ENCODE measurements around the gene KPNA6. TPM values are rescaled to one million over a fixed set of nuclear protein-coding genes. Genes with fewer than 3 reads are reported as not detected.

Gene KPNA6
- total RNA-seq, 1 experiment from 2014 or later, result 114 TPM

DNA sequence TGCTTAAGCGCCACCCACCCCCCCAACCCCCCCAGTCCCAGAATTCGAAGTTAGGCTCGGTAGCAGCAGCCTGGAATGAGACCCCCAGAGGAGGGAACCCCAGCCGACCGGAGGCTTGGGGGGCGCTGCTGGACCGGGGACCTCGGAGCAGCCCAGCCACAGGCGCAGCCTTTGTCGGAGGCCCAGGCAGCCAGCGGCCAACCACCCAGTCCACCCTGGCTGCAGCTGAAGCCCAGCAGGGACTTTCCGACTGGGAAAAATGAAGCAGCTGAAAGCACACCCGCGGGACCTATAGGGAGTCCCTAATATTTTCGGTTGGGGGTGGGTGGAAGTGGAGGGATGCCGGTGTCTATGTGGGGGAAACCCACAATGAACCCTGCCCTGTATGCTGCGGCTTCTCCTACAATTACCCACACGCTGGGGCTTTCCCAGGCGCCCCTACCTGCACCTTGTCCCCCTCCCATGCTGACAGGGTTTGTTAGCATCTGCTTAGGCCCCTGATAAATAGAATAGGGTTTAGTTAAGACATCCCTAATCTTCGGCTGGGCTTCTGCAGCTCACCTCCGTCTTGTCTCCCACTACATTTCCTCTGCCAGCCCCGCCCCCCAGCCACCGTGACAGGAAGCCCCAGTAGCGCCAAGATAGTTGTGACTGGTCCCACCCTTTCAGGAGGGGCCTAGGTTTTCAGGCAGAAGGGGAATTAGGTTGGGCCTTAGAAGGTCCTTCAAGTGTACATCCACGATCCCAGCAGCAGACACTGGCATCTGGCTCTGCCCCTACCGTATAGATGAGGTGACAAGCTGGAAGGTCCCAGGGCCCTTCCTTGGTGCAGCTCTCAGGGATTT, 93.4 kb downstream of the KPNA6 start:
- Histone ChIP-seq H3K56ac (ENCODE audit: insufficient read length, low read depth, low read length) (no peak overlapping the region), H3K4me1 (ENCODE audit: insufficient read depth, low read length) (peaks cover 2% of the 10 kb centered on the region; the same call in 1 of the 2 replicates), H2AK5ac (ENCODE audit: insufficient read length, low read length) (no peak overlapping the region), H2BK120ac (ENCODE audit: low read depth, low read length, poor library complexity, severe bottlenecking) (no peak overlapping the region), H2BK12ac (ENCODE audit: insufficient read length, low read depth, low read length) (no peak overlapping the region), H3K9me3 (ENCODE audit: control insufficient read depth, low read depth, low read length) (no peaks in the 10 kb centered on the region), H4K5ac (ENCODE audit: insufficient read length, low read depth, low read length) (no peak overlapping the region), H3K79me1 (ENCODE audit: insufficient read depth, low read depth, low read length, poor library complexity, severe bottlenecking) (no peaks in the 10 kb centered on the region), H3T11ph (ENCODE audit: low read length) (no peak overlapping the region), H3K4ac (ENCODE audit: low read depth, low read length) (no peak overlapping the region), H4K20me1 (ENCODE audit: control insufficient read depth, insufficient read depth, insufficient read length) (no peaks in the 10 kb centered on the region), H2AFZ (ENCODE audit: low read length) (no peak overlapping the region), H2BK5ac (ENCODE audit: insufficient read length, low read length) (no peak overlapping the region), H3K14ac (ENCODE audit: insufficient read depth, low read length) (no peak overlapping the region), H2BK20ac (ENCODE audit: low read depth, low read length, poor library complexity, severe bottlenecking) (no peak overlapping the region), H3K79me2 (ENCODE audit: insufficient read depth, low read length) (no peaks in the 10 kb centered on the region), H3K23me2 (ENCODE audit: insufficient read length, low read depth, low read length, poor library complexity, severe bottlenecking) (peaks cover 13% of the 10 kb centered on the region), H3K23ac (ENCODE audit: insufficient read length, low read depth, low read length) (no peak overlapping the region), H3K4me2 (ENCODE audit: insufficient read depth, insufficient read length, low read length) (peak overlapping the region; percentile 56), H4K91ac (ENCODE audit: insufficient read length, low read depth, low read length) (no peak overlapping the region), H3K18ac (ENCODE audit: insufficient read length, low read depth, low read length) (no peak overlapping the region), H4K8ac (replicated peaks; ENCODE audit: insufficient read length, low read depth, low read length) (no peak overlapping the region), H3K9ac (ENCODE audit: extremely low read depth, insufficient read length, low read length) (no peak overlapping the region), H3K27me3 (ENCODE audit: insufficient read depth, low read length) (no peaks in the 10 kb centered on the region; the same call in 1 of the 2 replicates), H3K27ac (ENCODE audit: insufficient read length, low read depth, low read length) (no peak overlapping the region), H2BK15ac (ENCODE audit: low read depth, low read length) (no peak overlapping the region)
- Mint-ChIP-seq H3K4me1 (peaks cover 43 to 45% of the 10 kb centered on the region in 2 experiments), H3K4me3 (peak overlapping the region; percentile 69 to 81), H3K27ac (peak overlapping the region in 1 of 3 experiments; percentile 71; a peak in 2 of 7 replicates), H3K9me3 (no peaks in the 10 kb centered on the region), H3K36me3 (ENCODE audit: insufficient read depth in 1 of 3, low read depth in 3 of 3) (peaks cover 6 to 25% (median 19%) of the 10 kb centered on the region in 3 experiments; a peak in 6 of 7 replicates), H3K27me3 (ENCODE audit: low read depth) (peaks cover 12% of the 10 kb centered on the region)
- TF ChIP-seq, protein P1, sequence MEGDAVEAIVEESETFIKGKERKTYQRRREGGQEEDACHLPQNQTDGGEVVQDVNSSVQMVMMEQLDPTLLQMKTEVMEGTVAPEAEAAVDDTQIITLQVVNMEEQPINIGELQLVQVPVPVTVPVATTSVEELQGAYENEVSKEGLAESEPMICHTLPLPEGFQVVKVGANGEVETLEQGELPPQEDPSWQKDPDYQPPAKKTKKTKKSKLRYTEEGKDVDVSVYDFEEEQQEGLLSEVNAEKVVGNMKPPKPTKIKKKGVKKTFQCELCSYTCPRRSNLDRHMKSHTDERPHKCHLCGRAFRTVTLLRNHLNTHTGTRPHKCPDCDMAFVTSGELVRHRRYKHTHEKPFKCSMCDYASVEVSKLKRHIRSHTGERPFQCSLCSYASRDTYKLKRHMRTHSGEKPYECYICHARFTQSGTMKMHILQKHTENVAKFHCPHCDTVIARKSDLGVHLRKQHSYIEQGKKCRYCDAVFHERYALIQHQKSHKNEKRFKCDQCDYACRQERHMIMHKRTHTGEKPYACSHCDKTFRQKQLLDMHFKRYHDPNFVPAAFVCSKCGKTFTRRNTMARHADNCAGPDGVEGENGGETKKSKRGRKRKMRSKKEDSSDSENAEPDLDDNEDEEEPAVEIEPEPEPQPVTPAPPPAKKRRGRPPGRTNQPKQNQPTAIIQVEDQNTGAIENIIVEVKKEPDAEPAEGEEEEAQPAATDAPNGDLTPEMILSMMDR (conservative IDR thresholded peaks at IDR 0.05), result no peak
- no CpG with 5 or more reads among the region's 26 CpGs for WGBS (ENCODE audit: extremely low coverage, insufficient read length, low lambda C conversion rate)
- DNase-seq, result peak; percentile 78

All from H9 (cell line).